Endothelial cell of umbilical vein (primary cell): ENCODE results near the gene PDE4B. TPM values are rescaled to one million over a fixed set of nuclear protein-coding genes. Genes with fewer than 3 reads are reported as not detected.

ENCODE experiments used
- BruUV-seq: library from RNA; stranded (reverse); fragments of 400-500 nt; replicated peaks from 2 replicates; lab custom pipeline; 2021; lab: Mats Ljungman, UMichigan
- CTCF ChIA-PET: fragments of 300-600, 350-600 bp; sonication (Branson Sonifier 250); formaldehyde crosslinking; loops from one replicate; lab custom pipeline; 2021; ENCODE audit warnings: antibody characterized with exemption, inconsistent platforms; lab: Charles Lee
- POLR2A ChIA-PET: fragments of 300-600, 350-600 bp; sonication (Branson Sonifier 250); formaldehyde crosslinking; loops from one replicate; lab custom pipeline; 2021; ENCODE audit warnings: antibody characterized with exemption, inconsistent platforms; lab: Charles Lee
- DNase-seq: peaks from one replicate; pipeline ENCODE4 v3.0.0-alpha.2; 2011; ENCODE audit warnings: low read depth, low spot score
- FAIRE-seq: peaks from 2 replicates; lab custom pipeline; 2011; peaks lifted over from hg19 to GRCh38; lab: Jason Lieb, UNC
- H2AFZ ChIP-seq: 2 replicates; pipeline ENCODE4 v1.6.0; 2012; ENCODE audit warnings: low read depth, low read length, control low read depth, inconsistent platforms
- H3K27ac ChIP-seq: 2 replicates; pipeline ENCODE4 v1.5.1; 2011; ENCODE audit warnings: low read depth, mild to moderate bottlenecking, control low read depth, low read length, moderate library complexity; ENCODE audit not compliant: insufficient read depth
- H3K27me3 ChIP-seq, 2 experiments: 2 replicates each; pipeline versions ENCODE4 v1.6.0 to v1.6.1; 2011; ENCODE audit warnings: low read length in 2 of 2, mixed read lengths in 1 of 2; ENCODE audit not compliant: control insufficient read depth in 2 of 2, insufficient read depth in 2 of 2
- H3K36me3 ChIP-seq, 2 experiments: 2 replicates in 1 of 2; 3 replicates in 1 of 2; pipeline ENCODE4 v1.5.1; 2011; ENCODE audit warnings: low read length in 2 of 2, mild to moderate bottlenecking in 1 of 2, moderate library complexity in 1 of 2; ENCODE audit not compliant: control insufficient read depth in 2 of 2, insufficient read depth in 2 of 2; ENCODE audit errors: extremely low read depth in 1 of 2
- H3K4me1 ChIP-seq: 3 replicates; pipeline ENCODE4 v1.5.1; 2011; ENCODE audit warnings: mild to moderate bottlenecking, low read length; ENCODE audit not compliant: control insufficient read depth, insufficient read depth; ENCODE audit errors: extremely low read depth
- H3K4me2 ChIP-seq: 2 replicates; pipeline ENCODE4 v1.6.1; 2011; ENCODE audit warnings: low read length, control low read depth, mixed read lengths; ENCODE audit not compliant: insufficient read depth
- H3K4me3 ChIP-seq, 3 experiments: fragments of 200-600 bp in 1 of 3; sonication (generic), shearing (Covaris generic) in 1 of 3; replicated peaks in 1 of 3; 2 replicates each; pipeline ENCODE4 v1.5.1; 2011 to 2016; ENCODE audit warnings: control low read depth in 3 of 3, low read length in 3 of 3, mild to moderate bottlenecking in 2 of 3, inconsistent platforms in 1 of 3, low read depth in 1 of 3, moderate library complexity in 1 of 3; ENCODE audit not compliant: insufficient read depth in 1 of 3
- H3K79me2 ChIP-seq: 2 replicates; pipeline ENCODE4 v1.6.0; 2012; ENCODE audit warnings: low read length, inconsistent platforms; ENCODE audit not compliant: control insufficient read depth, insufficient read depth
- H3K9ac ChIP-seq: replicated peaks from 2 replicates; pipeline ENCODE3; 2011; ENCODE audit warnings: low read length, control low read depth; ENCODE audit not compliant: insufficient read depth; ENCODE audit errors: extremely low read depth
- H3K9me1 ChIP-seq: replicated peaks from 3 replicates; pipeline ENCODE4 v1.6.0; 2011; ENCODE audit warnings: mild to moderate bottlenecking, low read length; ENCODE audit not compliant: control insufficient read depth, insufficient read depth; ENCODE audit errors: extremely low read depth
- H3K9me3 ChIP-seq: replicated peaks from 2 replicates; pipeline ENCODE4 v1.5.1; 2012; ENCODE audit warnings: low read length, inconsistent platforms; ENCODE audit not compliant: control insufficient read depth, insufficient read depth
- H4K20me1 ChIP-seq: replicated peaks from 2 replicates; pipeline ENCODE3; 2011; ENCODE audit warnings: mild to moderate bottlenecking, low read length; ENCODE audit not compliant: control insufficient read depth, insufficient read depth; ENCODE audit errors: extremely low read depth
- EZH2 ChIP-seq: IDR thresholded peaks from 2 replicates; pipeline ENCODE4 v1.6.1; 2012; ENCODE audit warnings: borderline replicate concordance, low read depth, mild to moderate bottlenecking, moderate library complexity, low read length, inconsistent platforms; ENCODE audit not compliant: severe bottlenecking
- FOS ChIP-seq: IDR thresholded peaks from 2 replicates; pipeline ENCODE4 v1.6.1; 2011; ENCODE audit warnings: mild to moderate bottlenecking, low read length, moderate library complexity, borderline replicate concordance; ENCODE audit not compliant: insufficient read depth
- GATA2 ChIP-seq: IDR thresholded peaks from 2 replicates; pipeline ENCODE4 v1.7.0; 2011; ENCODE audit warnings: low read depth, mild to moderate bottlenecking, moderate library complexity, mixed read lengths, low read length; ENCODE audit not compliant: insufficient read length, insufficient read depth
- JUN ChIP-seq: IDR thresholded peaks from 2 replicates; pipeline ENCODE4 v1.6.1; 2011; ENCODE audit warnings: borderline replicate concordance, low read depth; ENCODE audit not compliant: insufficient read length, insufficient read depth
- MYC ChIP-seq: IDR thresholded peaks from one replicate; pipeline ENCODE4 v1.6.1; 2011; ENCODE audit warnings: mild to moderate bottlenecking, low read depth, low read length
- POLR2A ChIP-seq: IDR thresholded peaks from 2 replicates; pipeline ENCODE4 v1.6.1; 2012; ENCODE audit warnings: low read depth, mild to moderate bottlenecking, control low read depth, low read length
- POLR2AphosphoS5 ChIP-seq: IDR thresholded peaks from 2 replicates; pipeline ENCODE4 v1.6.1; 2012; ENCODE audit warnings: low read depth, mild to moderate bottlenecking, control low read depth, low read length, moderate library complexity; ENCODE audit not compliant: insufficient read depth
- dilution Hi-C: fragments of 300-500 bp; cut with MboI; formaldehyde crosslinking; loops from one replicate; pipeline ENCODE4 v1.15.0; 2019; ENCODE audit warnings: low sequenced_read_pairs; ENCODE audit not compliant: extremely low pct_ligation_motif_present
- intact Hi-C: fragments of 100-400 bp; cut with micrococcal nuclease; formaldehyde crosslinking; loops from one replicate; pipeline ENCODE4 v1.10.0; 2022
- polyA plus RNA-seq, 4 experiments: library from polyadenylated mRNA; depleted of rRNA in 3 of 4; stranded (reverse) in 3 of 4; unstranded in 1 of 4; fragments of >200 nt; gene quantifications; 2 replicates each; pipeline versions ENCODE4 v1.2.1 to v1.2.3, GENCODE V29; 2011 to 2012; ENCODE audit warnings: missing spikeins in 1 of 4
- total RNA-seq: library from RNA; stranded (reverse); gene quantifications from 2 replicates; pipeline ENCODE4 v1.2.3, GENCODE V29; 2021
- TF ChIP-seq, protein P1 (sequence below): IDR thresholded peaks from 2 replicates; pipeline ENCODE4 v1.6.1; 2011; ENCODE audit not compliant: insufficient read depth, insufficient read length
- TF ChIP-seq, protein P2 (sequence below), 2 donors: IDR thresholded peaks; 1 replicate in 1 of 2; 2 replicates in 1 of 2; pipeline ENCODE4 v1.5.1; 2011; ENCODE audit warnings: low read length in 2 of 2, mild to moderate bottlenecking in 2 of 2, moderate library complexity in 2 of 2, control low read depth in 1 of 2, inconsistent platforms in 1 of 2, low read depth in 1 of 2; ENCODE audit not compliant: insufficient read depth in 1 of 2; ENCODE audit errors: extremely low read depth in 1 of 2

The PDE4B gene
- total and polyA plus RNA-seq, 2 donors (not counting 3 experiments of a cell fraction or from before 2014, with no cell fraction given): 63.5 to 69.8 TPM

DNA sequence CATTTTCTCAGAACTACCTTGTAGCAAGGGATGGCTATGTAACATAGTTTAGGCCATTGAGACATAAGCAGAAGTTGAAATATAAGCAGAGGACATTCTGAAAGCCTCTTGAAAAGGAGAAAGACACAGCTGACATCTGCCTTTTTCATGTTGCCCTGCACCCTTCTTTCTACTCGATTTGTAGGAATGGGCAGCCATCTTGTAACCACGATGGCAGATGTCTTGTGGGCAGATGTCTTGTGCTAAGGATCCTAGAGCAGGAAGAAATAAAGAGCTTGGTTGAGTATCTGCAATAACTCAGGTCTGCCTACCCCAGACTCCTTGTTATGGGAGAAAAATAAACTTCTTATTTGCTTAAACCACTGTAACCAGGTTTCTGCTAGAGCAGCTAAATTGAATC is 351.0 kb downstream of the PDE4B start:
- no peak for TF ChIP-seq GATA2
- TF ChIP-seq FOS: no peak
- TF ChIP-seq POLR2AphosphoS5: no peak
- no peak for TF ChIP-seq EZH2
- TF ChIP-seq, protein P1, sequence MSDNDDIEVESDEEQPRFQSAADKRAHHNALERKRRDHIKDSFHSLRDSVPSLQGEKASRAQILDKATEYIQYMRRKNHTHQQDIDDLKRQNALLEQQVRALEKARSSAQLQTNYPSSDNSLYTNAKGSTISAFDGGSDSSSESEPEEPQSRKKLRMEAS: no peak
- TF ChIP-seq MYC: no peak
- TF ChIP-seq, protein P2, sequence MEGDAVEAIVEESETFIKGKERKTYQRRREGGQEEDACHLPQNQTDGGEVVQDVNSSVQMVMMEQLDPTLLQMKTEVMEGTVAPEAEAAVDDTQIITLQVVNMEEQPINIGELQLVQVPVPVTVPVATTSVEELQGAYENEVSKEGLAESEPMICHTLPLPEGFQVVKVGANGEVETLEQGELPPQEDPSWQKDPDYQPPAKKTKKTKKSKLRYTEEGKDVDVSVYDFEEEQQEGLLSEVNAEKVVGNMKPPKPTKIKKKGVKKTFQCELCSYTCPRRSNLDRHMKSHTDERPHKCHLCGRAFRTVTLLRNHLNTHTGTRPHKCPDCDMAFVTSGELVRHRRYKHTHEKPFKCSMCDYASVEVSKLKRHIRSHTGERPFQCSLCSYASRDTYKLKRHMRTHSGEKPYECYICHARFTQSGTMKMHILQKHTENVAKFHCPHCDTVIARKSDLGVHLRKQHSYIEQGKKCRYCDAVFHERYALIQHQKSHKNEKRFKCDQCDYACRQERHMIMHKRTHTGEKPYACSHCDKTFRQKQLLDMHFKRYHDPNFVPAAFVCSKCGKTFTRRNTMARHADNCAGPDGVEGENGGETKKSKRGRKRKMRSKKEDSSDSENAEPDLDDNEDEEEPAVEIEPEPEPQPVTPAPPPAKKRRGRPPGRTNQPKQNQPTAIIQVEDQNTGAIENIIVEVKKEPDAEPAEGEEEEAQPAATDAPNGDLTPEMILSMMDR (IDR thresholded peaks at IDR 0.05; ENCODE audit: extremely low read depth in 1 of 2, insufficient read depth in 1 of 2, low read depth in 1 of 2, low read length in 2 of 2): no peak
- TF ChIP-seq JUN: no peak
- TF ChIP-seq POLR2A: no peak
- H3K27ac ChIP-seq: no peak overlapping the region
- intact Hi-C loops (no loop called here), dilution Hi-C loops (no loop called here)
- no TSS peak for BruUV-seq
- no peak for FAIRE-seq
- no peak overlapping the region for H2AFZ ChIP-seq
- no peak overlapping the region for H3K4me3 ChIP-seq
- H3K79me2 ChIP-seq: no peaks in the 10 kb centered on the region
- no peaks in the 10 kb centered on the region for H3K9me3 ChIP-seq
- no peak overlapping the region for H3K4me2 ChIP-seq
- no peak overlapping the region for H3K9ac ChIP-seq
- H3K27me3 ChIP-seq: no peaks in the 10 kb centered on the region
- CTCF ChIA-PET: no interaction called here
- H3K9me1 ChIP-seq: no peaks in the 10 kb centered on the region
- H4K20me1 ChIP-seq: no peaks in the 10 kb centered on the region
- DNase-seq: no peak
- no peaks in the 10 kb centered on the region for H3K4me1 ChIP-seq
- POLR2A ChIA-PET: no interaction called here
- no peaks in the 10 kb centered on the region for H3K36me3 ChIP-seq
